ENCODE data around the gene TECTB.

GRCh38 chr10:112279433-112279832, 3.8 kb upstream of the TECTB start:
- no peak for TF ChIP-seq CTCF (IDR thresholded peaks at IDR 0.05 in 2 of 3, conservative IDR thresholded peaks at IDR 0.05 in 1 of 3; ENCODE audit: borderline replicate concordance in 1 of 3, insufficient read depth in 1 of 3, low read depth in 2 of 3, low read length in 2 of 3)
- TF ChIP-seq EZH2 (IDR thresholded peaks at IDR 0.05), result no peak
- TF ChIP-seq ELF1 (IDR thresholded peaks at IDR 0.05; ENCODE audit: borderline replicate concordance, low read depth), result no peak
- no peak for TF ChIP-seq SIN3A (IDR thresholded peaks at IDR 0.05; ENCODE audit: low read depth)
- TF ChIP-seq REST (IDR thresholded peaks at IDR 0.05; ENCODE audit: low read depth), result no peak
- no peak for TF ChIP-seq POLR2A (IDR thresholded peaks at IDR 0.05; ENCODE audit: borderline replicate concordance, extremely low read depth, insufficient read depth, insufficient read length)
- no peak for TF ChIP-seq YY1 (IDR thresholded peaks at IDR 0.05; ENCODE audit: extremely low read depth, insufficient replicate concordance, low read depth, low read length)

All from HCT116 (cell line).